Measurements from ENCODE around the gene GRM1.

GRM1 gene

DNA sequence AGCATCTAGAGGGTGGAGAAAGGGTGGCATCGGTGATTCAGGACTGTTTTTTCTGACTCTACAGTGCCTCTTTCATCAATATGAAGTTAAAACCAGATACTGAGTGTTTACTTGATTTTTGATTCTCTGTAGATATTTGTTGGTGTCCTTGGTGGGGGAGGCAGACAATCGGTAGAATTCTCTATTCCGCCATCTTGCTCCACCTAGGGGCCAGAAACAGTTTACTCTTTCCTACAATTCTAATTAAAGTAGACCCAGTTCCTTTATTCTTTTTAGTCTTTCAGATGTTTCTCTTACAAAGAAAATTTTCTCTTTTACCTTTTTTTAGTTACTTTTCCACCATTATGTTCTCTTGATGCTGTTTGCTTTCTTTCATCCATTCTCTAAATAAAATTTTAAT, 352.6 kb downstream of the GRM1 start:
- no peak for DNase-seq (ENCODE audit: low read depth, low spot score)
- in situ Hi-C loops (cut with HindIII; ENCODE audit: low sequenced_read_pairs) = no loop called here
- no peak overlapping the region for H3K4me3 ChIP-seq (ENCODE audit: low read depth, low read length)
- peak; percentile 20 for TF ChIP-seq CTCF (IDR thresholded peaks at IDR 0.05; ENCODE audit: low read depth, low read length)

DNA sequence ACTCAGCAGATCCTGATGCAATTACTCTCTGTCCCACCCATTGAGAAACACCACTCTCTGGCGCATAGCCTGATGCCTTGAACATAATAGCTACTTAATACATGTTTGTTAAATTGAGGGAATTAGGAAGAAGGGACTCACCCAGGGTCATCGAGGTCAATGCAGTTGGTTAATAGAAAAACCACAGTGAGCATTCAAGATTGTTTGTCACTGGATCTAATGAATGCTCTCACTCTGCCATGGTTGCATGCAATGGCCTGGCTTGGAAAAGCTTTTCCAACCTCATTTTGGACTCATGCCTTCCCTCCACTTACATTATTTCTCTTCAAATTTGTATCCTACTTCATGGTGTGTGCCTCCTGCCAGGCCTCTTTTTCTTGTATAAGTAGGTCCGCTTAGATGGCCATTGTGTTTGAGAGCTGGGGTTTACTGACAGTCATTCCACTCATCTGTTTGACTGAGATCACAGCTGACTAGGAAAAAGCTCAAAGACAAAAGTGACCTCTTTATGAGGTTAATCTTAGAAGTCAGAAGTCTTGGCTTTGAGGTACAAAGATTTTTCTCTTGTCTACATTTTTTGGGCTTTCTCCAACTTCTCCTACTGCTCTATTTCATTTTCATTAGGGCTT, 360.0 kb downstream of the GRM1 start:
- in situ Hi-C loops (cut with HindIII; ENCODE audit: low sequenced_read_pairs) = no loop called here
- no peak overlapping the region for H3K4me3 ChIP-seq (ENCODE audit: low read depth, low read length)
- no peak for TF ChIP-seq CTCF (IDR thresholded peaks at IDR 0.05; ENCODE audit: low read depth, low read length)
- no peak for DNase-seq (ENCODE audit: low read depth, low spot score)

GRCh38 chr6:146389740-146390139, 360.9 kb downstream of the GRM1 start:
- in situ Hi-C loops (cut with HindIII; ENCODE audit: low sequenced_read_pairs) = no loop called here
- no peak for DNase-seq (ENCODE audit: low read depth, low spot score)
- TF ChIP-seq CTCF (IDR thresholded peaks at IDR 0.05; ENCODE audit: low read depth, low read length) = no peak
- H3K4me3 ChIP-seq (ENCODE audit: low read depth, low read length) = no peak overlapping the region

- in situ Hi-C loops (cut with HindIII; ENCODE audit: low sequenced_read_pairs) = no loop called here
Observed at GRCh38 chr6:146397638-146398037, 368.8 kb downstream of the GRM1 start.

DNA sequence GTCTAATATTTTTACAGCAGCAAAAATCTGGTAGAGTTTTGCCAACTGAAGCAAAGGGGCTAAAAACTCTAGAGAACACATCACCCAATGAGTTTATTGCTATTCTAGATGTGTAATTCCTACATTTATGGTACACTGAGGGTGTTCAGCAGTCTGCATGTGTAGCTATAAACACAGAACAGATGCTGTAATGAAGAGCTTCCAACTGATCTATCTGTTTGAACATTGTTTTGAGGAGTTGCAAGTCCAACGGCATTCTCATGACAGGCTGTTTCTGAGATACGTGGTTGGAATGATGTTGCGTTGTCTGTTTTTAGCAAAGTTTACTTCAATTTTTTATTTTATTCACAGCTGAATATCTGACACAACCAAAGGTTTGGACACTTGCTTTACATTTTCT, 373.6 kb downstream of the GRM1 start:
- no peak for DNase-seq (ENCODE audit: low read depth, low spot score)
- TF ChIP-seq CTCF (IDR thresholded peaks at IDR 0.05; ENCODE audit: low read depth, low read length) = no peak
- no peak overlapping the region for H3K4me3 ChIP-seq (ENCODE audit: low read depth, low read length)
- in situ Hi-C loops (cut with HindIII; ENCODE audit: low sequenced_read_pairs) = no loop called here

More at GRCh38 chr6:146397638-146398037, 368.8 kb downstream of the GRM1 start:
- TF ChIP-seq CTCF (IDR thresholded peaks at IDR 0.05; ENCODE audit: low read depth, low read length) = no peak
- H3K4me3 ChIP-seq (ENCODE audit: low read depth, low read length) = no peak overlapping the region
- no peak for DNase-seq (ENCODE audit: low read depth, low spot score)

GRCh38 chr6:146408583-146408982, 379.7 kb downstream of the GRM1 start:
- no peak overlapping the region for H3K4me3 ChIP-seq (ENCODE audit: low read depth, low read length)
- in situ Hi-C loops (cut with HindIII; ENCODE audit: low sequenced_read_pairs) = no loop called here
- no peak for TF ChIP-seq CTCF (IDR thresholded peaks at IDR 0.05; ENCODE audit: low read depth, low read length)
- DNase-seq (ENCODE audit: low read depth, low spot score) = no peak

Data from astrocyte of the spinal cord (primary cell).